ENCODE results near the gene DBI. TPM values are rescaled to one million over a fixed set of nuclear protein-coding genes. Genes with fewer than 3 reads are reported as not detected.
A peak's percentile ranks its signal among the peaks of the same experiment; 100 is the strongest.

DBI gene
- total and polyA plus RNA-seq, 11 donors = 208 to 868 (median 287) TPM

- intact Hi-C loops (cut with DNase I) = no loop called here
Observed at GRCh38 chr2:119323459-119323858, 43.3 kb upstream of the DBI start.

GRCh38 chr2:119324685-119325270, 42.0 kb upstream of the DBI start:
- Histone ChIP-seq H3K27ac (no peak overlapping the region), H3K4me3 (no peak overlapping the region), H3K9me3 (no peaks in the 10 kb centered on the region), H3K36me3 (no peaks in the 10 kb centered on the region), H3K27me3 (no peaks in the 10 kb centered on the region), H3K4me1 (peaks cover 0 to 5% (median 0%) of the 10 kb centered on the region in 12 donors)
- DNase-seq (no peak), ATAC-seq (no peak)
- 84 to 93% (median 88%) methylated on average over 9 of the region's 9 CpGs for WGBS, 4 donors
- intact Hi-C loops (cut with DNase I) = no loop called here
- TF ChIP-seq POLR2A (IDR thresholded peaks at IDR 0.05) (no peak), CTCF (IDR thresholded peaks at IDR 0.05) (no peak)

More at GRCh38 chr2:119323459-119323858, 43.3 kb upstream of the DBI start:
- H3K36me3 ChIP-seq = no peaks in the 10 kb centered on the region
- ATAC-seq (no peak), DNase-seq (no peak)
- H3K9me3 ChIP-seq = peaks cover 0 to 5% (median 0%) of the 10 kb centered on the region in 12 donors
- H3K27ac ChIP-seq = no peak overlapping the region
- no peak overlapping the region for H3K4me3 ChIP-seq
- peaks cover 0 to 11% (median 0%) of the 10 kb centered on the region in 12 donors for H3K4me1 ChIP-seq
- H3K27me3 ChIP-seq = no peaks in the 10 kb centered on the region
- no peak for TF ChIP-seq POLR2A (IDR thresholded peaks at IDR 0.05)
- no peak for TF ChIP-seq CTCF (IDR thresholded peaks at IDR 0.05)
- 93 to 96% (median 95%) methylated on average over 8 of the region's 8 CpGs for WGBS, 4 donors

- Histone ChIP-seq H3K4me3 (no peak overlapping the region), H3K4me1 (peaks cover 0 to 5% (median 0%) of the 10 kb centered on the region in 12 donors), H3K27me3 (no peaks in the 10 kb centered on the region), H3K36me3 (no peaks in the 10 kb centered on the region), H3K27ac (no peak overlapping the region), H3K9me3 (no peaks in the 10 kb centered on the region)
- TF ChIP-seq CTCF (IDR thresholded peaks at IDR 0.05) (no peak), POLR2A (IDR thresholded peaks at IDR 0.05) (no peak)
- intact Hi-C loops (cut with DNase I) = no loop called here
- WGBS, 4 donors = 85 to 94% (median 89%) methylated on average over 1 of the region's 1 CpG
- DNase-seq (no peak), ATAC-seq (peak in 1 of 4 donors; percentile 15)
Observed at GRCh38 chr2:119326938-119327337, 39.8 kb upstream of the DBI start.

GRCh38 chr2:119327431-119327830, 39.3 kb upstream of the DBI start:
- ATAC-seq (no peak), DNase-seq (no peak)
- Histone ChIP-seq H3K9me3 (no peaks in the 10 kb centered on the region), H3K27me3 (no peaks in the 10 kb centered on the region), H3K27ac (no peak overlapping the region), H3K36me3 (no peaks in the 10 kb centered on the region), H3K4me1 (peaks cover 0 to 5% (median 0%) of the 10 kb centered on the region in 12 donors), H3K4me3 (no peak overlapping the region)
- WGBS, 4 donors = 94 to 98% (median 96%) methylated on average over 6 of the region's 6 CpGs
- TF ChIP-seq POLR2A (IDR thresholded peaks at IDR 0.05) (no peak), CTCF (IDR thresholded peaks at IDR 0.05) (no peak)
- intact Hi-C loops (cut with DNase I) = no loop called here

All from heart left ventricle (tissue), 16 donors.